Activated CD8-positive, alpha-beta memory T cell treated with anti-CD3 and anti-CD28 coated beads for 48 hours (primary cell): Measurements from ENCODE around the gene ASB10.

ENCODE experiments used
- DNase-seq, 3 experiments: peaks; one replicate each; pipeline ENCODE4 v3.0.0-alpha.2; 2020; ENCODE audit warnings: low read depth in 2 of 3, low spot score in 2 of 3

The ASB10 gene

GRCh38 chr7:151186640-151187408 lies at the start of gene ASB10:
Gene ASB10 (minus strand): TSS chr7:151187250. CDS start chr7:151187130, 120 bp downstream.
- no peak for DNase-seq

GRCh38 chr7:151236406-151236805 lies 49.4 kb upstream of the ASB10 start:
- no peak for DNase-seq

- DNase-seq = no peak
These were observed 48.2 kb upstream of the ASB10 start for GRCh38 chr7:151235091-151235787.

- DNase-seq = no peak
These were observed 46.8 kb upstream of the ASB10 start for GRCh38 chr7:151233804-151234203.

- peak in 2 of 3 experiments; percentile 44 to 58 for DNase-seq
These were observed 46.1 kb upstream of the ASB10 start for GRCh38 chr7:151232917-151233701.

GRCh38 chr7:151232091-151232916 lies 45.3 kb upstream of the ASB10 start, which contains the start of gene CHPF2:
Gene CHPF2 (plus strand): TSS chr7:151232483. CDS start chr7:151234012, 1,529 bp downstream.
- DNase-seq = peak; percentile 81 to 90 (median 86)

- no peak for DNase-seq
These were observed 44.0 kb upstream of the ASB10 start for GRCh38 chr7:151231080-151231479.

- no peak for DNase-seq
These were observed 42.2 kb upstream of the ASB10 start for GRCh38 chr7:151229249-151229648.

GRCh38 chr7:151228024-151228866 lies 41.2 kb upstream of the ASB10 start:
- DNase-seq = no peak

GRCh38 chr7:151226875-151227782 lies 40.1 kb upstream of the ASB10 start, which contains the start of gene ABCF2:
Gene ABCF2 (minus strand): TSS chr7:151227205. CDS start chr7:151226458, 747 bp downstream.
- DNase-seq = peak; percentile 94 to 97 (median 96)

- DNase-seq = no peak
These were observed 39.5 kb upstream of the ASB10 start for GRCh38 chr7:151226560-151226874.

- no peak for DNase-seq
These were observed 39.0 kb upstream of the ASB10 start for GRCh38 chr7:151225948-151226510.

GRCh38 chr7:151223728-151224127 lies 36.7 kb upstream of the ASB10 start:
- no peak for DNase-seq

- no peak for DNase-seq
These were observed 31.1 kb upstream of the ASB10 start for GRCh38 chr7:151218170-151218569.

GRCh38 chr7:151215396-151215795 lies 28.3 kb upstream of the ASB10 start:
- DNase-seq = no peak

GRCh38 chr7:151213826-151214225 lies 26.8 kb upstream of the ASB10 start:
- no peak for DNase-seq

- DNase-seq = no peak
These were observed 25.6 kb upstream of the ASB10 start for GRCh38 chr7:151212626-151213025.

- no peak for DNase-seq
These were observed 24.2 kb upstream of the ASB10 start for GRCh38 chr7:151211155-151211772.
